ENCODE measurements around the gene ANO3.

DNA sequence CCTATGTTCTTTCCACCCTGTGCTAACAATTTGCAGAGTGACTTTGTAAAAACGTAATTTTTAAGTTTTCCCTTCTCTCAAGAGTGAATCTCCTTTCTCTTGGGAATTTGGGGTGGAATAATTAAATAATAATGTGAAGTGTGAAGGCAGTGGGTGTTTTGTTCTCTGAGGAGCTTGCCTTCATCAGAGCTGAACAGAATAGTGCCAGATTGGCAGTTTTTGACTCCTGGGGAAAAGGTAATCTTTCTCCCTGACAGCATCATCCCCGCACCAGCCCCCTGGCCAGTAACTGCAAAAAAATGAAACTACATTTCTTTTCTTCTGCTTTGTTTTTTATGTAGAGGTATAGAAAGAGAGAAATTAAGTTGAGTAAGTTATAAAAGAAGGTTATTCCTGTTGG, 180.3 kb downstream of the ANO3 start:
- TF ChIP-seq, protein P1, sequence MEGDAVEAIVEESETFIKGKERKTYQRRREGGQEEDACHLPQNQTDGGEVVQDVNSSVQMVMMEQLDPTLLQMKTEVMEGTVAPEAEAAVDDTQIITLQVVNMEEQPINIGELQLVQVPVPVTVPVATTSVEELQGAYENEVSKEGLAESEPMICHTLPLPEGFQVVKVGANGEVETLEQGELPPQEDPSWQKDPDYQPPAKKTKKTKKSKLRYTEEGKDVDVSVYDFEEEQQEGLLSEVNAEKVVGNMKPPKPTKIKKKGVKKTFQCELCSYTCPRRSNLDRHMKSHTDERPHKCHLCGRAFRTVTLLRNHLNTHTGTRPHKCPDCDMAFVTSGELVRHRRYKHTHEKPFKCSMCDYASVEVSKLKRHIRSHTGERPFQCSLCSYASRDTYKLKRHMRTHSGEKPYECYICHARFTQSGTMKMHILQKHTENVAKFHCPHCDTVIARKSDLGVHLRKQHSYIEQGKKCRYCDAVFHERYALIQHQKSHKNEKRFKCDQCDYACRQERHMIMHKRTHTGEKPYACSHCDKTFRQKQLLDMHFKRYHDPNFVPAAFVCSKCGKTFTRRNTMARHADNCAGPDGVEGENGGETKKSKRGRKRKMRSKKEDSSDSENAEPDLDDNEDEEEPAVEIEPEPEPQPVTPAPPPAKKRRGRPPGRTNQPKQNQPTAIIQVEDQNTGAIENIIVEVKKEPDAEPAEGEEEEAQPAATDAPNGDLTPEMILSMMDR (IDR thresholded peaks at IDR 0.05) = no peak
- no peak for TF ChIP-seq POLR2A (IDR thresholded peaks at IDR 0.05)
